Right kidney (tissue), 1 donor: ENCODE data around the gene ZFYVE28.

Source experiments
- DNase-seq: peaks from one replicate; pipeline ENCODE4 v3.0.0-alpha.2; 2016

The ZFYVE28 gene

DNA sequence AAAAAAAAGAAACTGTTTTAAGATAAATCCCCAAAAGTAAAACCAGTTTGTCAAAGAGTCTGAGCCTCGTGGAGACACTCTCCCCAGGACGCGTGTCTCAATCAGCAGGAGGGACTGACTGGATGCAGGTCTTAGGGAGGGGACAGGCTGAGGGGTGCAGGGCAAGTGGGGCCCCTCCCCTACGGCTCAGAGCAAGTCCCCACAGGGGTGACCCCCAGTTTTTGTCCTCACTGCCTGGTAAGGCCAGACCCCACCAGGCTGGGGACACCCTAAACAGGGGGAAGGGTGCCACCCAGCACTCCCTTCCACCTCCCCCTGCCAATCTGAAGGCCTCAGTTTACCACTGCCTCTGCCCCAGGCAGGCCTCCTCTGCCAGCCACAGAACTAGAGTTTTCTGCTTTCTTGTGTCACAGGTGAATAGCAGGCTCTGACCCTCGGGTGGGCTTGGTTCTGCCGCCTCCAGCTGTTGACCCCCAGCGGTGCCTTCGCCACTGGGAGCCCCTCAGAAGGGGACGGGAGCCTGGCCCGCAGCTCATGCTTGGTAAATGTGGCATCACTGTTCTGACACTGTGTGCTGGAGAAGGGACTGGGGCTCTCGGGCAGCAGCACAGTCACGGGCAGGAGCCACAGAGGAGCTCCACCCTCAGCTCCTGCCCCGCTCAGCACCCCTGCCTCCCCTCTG, 86.8 kb downstream of the ZFYVE28 start:
- DNase-seq: no peak

DNA sequence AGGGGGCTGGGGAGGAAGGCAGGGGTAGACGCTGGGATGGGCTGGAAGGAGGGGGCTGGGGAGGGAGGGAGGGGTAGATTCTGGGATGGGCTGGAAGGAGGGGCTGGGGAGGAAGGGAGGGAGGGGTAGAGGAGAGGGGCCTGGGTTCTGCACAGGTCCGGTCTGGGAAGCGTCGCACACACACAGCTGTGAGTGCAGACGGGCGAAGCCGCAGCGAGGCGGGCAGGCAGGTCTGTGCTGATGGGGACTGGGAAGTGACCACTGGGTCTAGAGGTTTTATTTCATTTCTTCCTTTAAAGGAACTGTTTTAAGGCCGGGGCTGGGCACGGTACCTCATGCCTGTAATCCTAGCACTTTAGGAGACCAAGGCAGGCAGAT, 87.4 kb downstream of the ZFYVE28 start:
- DNase-seq: no peak

DNA sequence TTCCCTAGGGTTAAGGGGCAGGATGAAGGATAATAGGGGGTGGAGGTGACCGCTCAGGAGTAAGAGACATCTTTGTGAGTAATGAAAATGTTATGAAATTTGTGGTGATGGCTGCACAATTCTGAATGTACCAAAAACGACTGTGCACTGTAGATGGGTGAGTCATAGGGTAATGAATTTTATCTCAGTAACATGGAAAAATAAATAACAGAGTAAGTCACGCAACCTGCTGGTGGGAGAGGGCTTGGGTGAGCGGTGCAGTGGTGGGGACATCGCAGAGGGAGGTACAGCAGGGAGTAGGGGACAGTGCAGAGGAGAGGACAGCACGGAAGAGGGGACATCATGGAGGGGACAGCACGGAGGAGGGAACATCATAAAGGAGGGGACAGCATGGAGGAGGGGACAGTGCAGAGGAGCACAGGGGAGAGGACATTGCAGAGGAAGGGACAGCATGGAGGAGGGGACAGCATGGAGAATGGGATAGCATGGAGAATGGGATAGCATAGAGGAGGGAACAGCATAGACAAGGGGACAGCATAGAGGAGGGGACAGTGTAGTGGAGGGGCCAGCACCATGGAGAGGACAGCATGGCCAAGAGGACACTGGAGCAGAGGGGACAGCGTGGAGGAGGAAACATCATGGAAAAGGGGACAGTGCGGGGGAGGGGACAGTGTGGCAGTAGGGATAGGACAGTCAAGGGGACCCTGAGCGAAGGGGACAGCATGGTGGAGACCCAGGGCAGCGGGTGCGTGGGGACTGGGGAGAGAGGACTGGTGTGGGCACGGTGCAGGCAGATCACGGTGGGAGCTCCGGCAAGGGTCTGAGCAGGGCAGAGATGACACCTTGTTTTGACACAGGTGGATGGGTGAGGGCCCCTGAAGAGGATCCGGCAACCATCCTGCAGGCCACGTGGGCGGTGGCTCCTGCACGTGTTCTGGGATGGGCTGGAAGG, 88.1 kb downstream of the ZFYVE28 start:
- no peak for DNase-seq

DNA sequence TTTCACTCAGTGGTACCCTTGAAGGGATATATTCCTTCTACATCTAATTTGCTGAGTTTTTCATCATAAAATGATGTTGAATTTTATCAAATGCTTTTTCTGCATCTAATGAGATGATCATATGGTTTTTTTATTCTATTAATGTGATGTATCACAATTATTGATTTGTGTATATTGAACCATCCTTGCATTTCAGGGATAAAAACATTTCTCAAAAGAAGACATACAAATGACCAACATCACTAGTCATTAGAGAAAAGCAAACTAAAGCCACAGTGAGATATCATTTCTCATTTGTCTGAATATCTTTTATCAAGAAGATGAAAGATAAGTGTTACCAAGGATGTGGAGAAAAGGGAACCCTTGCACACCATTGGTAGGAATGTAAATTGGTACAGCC, 90.9 kb downstream of the ZFYVE28 start:
- DNase-seq: no peak

DNA sequence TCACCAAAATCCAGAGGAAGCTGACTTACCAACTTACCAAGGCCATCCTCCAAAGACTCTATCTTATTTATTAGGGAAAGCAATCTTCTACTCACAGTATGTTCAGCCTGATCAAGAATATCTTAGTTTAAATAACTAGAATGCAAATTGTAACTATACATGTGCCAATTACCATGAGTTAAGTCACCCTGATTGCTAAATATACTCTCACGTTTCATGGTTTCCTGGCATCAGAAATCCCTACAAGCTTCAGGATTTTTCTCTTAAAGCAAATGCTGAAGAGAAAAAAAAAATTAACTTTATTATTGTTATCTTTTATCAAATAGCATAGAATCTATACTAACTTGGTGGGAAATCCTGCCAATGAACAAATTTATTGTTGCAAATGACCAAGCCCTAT, 93.6 kb downstream of the ZFYVE28 start:
- DNase-seq: no peak

DNA sequence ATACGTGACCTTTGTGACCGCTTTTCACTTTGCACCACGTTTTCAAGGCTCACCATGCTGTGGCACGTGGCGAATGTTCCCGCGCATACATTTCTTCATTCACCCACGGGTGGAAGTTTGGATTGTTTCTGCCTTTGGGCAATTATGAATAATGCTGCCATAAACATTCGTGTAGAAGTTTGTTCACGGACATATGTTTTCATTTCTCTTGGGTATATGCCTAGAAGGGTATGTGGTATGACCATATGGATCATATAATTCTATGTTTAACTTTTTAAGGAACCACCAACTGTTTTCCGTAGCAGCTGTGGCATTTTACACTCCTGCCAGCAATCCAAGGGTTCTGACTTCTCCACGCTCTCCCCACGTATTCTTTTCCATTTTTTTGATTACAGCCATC, 95.6 kb downstream of the ZFYVE28 start:
- DNase-seq: no peak

DNA sequence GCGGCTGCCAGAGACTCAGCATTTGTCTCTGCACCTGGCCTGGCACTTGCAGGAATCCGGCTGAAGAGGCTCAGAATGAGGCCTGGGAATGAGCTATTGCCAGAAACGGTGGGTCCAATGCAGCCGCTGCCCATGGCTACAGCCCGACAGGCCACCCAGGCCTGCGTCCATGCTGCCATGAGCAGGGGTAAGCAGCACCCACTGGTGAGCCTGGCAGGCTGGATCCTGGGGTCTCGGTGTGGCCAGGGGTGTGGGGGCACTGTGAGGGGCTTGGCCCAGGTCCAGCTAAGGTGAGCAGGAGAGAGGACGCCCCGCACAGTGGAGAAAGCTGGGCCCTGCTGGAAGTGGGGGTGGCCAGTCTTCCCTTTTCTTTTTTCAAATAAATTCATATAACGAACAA, 96.2 kb downstream of the ZFYVE28 start:
- no peak for DNase-seq

DNA sequence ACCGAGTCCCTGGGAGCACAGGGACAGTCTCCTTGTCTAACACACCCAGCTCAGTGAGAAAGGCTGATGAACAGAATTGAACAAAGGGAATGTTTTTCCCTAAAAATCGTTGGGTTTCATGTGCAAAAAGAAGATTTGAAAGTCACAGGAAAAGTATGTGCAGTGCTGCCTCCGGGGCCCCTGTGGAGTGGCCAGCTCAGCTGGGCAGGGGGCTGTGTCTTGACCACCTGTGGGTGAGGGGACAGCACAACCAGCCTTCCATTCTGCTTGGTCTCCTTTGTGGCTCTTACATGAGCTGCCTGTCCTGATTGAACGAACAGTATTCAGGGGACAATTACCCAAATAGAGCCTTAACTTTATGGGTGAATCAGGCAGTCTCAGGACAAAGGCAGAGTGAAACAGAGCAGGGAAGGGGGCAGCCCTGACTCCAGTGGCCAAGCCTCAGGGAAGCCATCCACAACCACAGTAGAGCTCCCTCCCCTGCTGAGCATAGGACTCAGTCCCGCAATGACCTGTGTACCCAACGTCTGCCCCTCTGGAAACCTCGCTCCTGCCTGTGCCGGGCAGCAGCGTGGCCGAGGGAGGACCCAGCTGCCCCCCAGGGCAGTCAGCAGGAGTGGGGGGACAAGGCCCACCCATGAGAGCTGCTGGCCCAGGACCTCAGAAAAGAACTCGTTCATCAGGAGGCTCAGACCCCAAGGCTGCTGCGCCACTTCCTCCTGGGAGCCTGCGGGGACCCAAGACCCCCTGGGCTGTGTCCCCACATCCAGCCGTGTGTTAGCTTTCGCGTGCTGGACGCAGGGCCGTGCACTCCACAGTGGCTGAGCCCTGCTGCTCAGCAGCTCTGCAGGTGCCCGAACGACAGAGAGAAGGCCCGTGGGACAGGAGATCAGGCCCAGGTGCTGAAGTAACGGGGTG, 96.9 kb downstream of the ZFYVE28 start:
- DNase-seq: no peak

DNA sequence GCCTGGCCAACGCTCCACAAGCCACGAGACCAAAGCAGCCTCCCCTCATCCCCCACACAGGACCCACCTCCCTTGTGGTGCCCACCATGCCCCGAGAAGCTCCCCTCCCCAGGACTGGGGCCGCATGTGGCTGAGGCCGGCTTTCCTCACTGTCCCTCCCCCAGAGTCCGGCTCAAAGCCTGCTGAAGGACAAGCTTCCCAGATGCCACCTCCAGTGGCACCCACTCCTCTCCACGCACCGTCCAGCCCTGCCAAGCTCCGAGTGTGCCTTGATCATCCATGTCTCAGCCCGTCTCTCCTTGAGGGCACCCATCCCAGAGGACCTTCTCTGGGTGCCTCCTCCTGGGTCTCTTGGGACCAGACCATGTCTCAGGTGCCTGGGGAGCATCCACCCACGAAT, 97.7 kb downstream of the ZFYVE28 start:
- DNase-seq: no peak

DNA sequence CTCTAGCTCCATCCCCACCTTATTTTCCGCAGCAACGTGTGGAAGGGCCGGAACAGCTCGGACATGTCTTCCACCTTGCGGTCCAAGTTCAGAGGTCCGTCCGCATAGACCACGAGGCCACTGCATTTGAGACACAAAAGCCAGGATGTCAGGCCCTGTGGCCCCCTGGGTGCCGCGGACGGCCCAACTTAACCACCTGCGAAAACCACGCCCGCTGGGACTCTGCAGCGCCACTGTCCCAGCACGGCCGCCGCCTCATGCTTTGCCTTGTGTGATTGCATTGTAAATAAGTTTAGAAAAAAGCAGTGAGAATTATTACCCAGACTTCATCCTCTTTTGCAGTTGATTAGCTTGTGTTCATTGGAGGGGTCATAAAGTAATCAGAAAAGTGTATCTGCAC, 98.3 kb downstream of the ZFYVE28 start:
- no peak for DNase-seq

DNA sequence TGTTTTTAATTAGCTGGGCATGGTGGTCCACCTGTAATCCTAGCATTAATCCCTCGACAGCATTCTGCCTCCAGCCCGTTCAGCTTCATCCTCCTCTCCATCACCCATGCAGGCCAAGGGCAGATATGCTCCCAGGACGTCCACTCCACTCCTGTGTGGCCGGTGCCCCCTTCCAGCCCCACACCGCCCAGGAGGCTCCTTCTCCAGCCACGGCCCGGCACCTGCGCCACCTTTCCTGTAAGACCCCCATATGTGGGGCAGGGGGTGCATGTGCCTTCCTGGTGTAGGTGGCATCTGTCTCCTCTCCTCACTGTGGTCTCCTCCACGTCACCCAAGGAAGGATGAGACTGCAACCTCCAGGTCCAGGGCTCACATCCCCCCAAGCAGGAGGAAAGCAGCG, 99.6 kb downstream of the ZFYVE28 start:
- no peak for DNase-seq

DNA sequence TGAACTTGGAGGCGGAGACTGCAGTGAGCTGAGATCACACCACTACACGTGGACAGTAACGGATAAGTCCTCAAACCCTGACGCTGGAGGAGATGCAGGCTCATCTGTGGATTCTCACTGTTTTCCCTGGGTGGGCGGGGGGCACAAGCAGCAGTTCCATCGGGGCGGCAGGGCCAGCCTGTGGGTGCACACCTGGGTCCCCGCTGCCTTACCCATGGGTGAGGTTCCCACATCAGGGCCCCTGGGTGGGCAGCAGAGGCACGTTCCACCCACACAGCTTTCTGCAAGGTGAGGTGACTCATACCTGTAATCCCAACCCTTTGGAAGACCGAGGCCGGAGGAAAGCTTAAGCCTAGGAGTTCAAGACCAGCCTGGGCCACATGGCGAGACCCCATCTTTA, 100.0 kb downstream of the ZFYVE28 start:
- DNase-seq: no peak

DNA sequence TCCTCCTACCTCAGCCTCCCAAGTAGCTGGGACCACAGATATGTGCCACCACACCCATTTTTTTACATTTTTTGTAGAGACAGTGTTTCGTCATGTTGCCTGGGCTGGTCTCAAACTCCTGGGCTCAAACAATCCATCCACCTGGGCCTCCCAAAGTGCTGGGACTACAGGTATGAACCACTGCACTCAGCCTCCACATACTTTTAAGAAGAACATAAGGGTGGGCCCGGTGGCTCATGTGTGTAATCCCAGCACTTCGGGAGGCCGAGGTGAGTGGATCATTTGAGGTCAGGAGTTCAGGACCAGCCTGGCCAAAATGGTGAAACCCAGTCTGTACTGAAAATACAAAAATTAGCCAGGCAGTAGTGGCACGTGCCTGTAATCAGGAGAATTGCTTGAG, 105.1 kb downstream of the ZFYVE28 start:
- no peak for DNase-seq

DNA sequence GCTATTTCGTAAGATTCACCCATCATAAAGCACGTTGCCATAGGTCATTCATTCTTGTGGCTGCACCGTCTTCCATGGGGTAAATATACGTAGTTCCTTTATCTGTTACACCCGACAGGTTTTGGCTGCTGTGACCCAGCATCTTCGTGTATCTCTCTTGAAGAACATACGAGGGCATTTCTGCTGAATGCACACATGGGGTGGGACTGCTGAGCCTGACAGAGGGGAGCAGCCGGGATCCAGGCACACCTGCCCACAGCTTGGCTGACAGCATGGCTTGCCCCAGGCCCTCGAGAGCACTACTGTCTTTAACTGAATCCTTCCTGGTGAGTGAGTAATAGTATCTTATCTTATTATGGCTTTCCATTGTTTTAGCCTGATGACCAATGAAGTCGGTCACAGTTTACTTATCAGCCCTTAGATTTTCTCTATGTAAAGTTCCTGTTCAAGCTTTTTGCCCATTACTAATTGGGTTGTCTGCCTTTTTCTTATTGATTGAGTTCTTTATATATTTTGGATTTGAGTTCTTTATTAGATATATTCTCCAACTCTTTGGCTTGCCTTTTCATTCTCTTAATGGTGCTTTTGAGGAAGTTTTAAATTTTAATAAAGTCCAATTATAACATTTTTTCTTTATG, 111.6 kb downstream of the ZFYVE28 start:
- no peak for DNase-seq

DNA sequence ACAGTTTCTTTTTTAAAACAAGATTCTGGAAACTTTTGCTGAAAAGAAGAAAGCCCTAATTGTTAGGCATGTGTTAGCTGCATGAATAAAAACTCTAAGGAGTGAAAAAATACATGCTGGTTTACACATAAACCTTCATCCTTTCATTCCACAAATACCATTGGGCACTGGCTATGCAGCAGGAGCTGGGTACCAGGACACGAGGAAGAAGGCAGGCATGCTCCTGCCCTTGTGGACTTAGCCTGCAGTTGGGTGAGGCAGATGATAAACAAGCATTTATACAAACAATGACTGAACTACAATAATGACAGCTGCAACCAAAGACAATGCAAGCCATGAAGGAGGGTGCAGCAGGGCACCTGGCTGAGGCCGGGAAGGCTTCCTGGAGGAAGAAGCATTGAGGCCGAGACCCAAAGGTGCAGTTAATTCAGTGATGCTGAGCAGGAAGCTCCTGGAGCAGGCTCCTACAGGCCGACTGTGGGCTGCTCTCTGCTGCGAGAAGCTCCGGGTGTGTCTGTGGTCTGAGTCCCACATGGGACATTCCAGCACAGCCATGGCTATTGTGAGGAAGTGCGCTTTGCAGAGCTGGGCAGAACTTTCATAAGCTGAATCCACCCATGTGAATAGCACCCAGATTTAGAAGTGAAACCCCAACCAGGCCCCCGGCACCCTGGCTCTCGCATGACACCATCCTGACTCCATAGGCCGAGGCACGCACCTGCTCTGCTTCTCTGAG, 112.5 kb downstream of the ZFYVE28 start:
- DNase-seq: no peak

DNA sequence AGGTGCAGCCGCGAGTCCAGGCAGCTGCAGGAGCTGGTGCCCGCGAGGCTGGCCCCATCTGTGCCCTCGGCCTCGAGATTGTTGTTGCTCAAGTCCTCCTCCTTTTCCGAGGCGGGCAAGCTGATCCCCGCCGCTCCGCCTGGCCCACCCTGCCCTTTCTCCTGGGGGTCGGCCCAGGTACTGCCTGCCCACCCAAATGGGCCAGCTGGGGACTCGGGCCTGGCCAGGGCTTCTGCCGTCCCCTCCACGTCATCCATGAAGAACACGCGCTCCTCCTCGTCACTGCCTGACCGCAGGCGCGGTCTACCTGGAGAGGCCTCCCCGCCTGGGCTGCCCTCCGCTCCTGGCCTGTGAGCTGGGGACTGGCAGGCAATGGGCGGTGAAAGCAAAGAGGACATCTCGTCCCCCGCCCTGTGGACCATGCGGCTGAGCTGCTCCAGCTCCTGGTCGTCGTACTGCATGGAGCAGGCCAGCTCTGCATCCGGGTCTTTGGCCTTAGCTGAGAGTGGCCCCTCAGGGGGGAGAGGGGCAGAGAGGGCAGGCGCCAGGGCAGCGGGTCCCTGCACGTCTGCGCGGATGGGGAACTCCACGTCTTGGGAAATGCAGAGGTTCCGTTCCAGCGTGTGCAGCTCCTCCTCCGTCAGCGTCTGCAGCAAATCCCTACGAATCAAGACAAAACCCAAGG, 113.4 kb downstream of the ZFYVE28 start:
- no peak for DNase-seq

DNA sequence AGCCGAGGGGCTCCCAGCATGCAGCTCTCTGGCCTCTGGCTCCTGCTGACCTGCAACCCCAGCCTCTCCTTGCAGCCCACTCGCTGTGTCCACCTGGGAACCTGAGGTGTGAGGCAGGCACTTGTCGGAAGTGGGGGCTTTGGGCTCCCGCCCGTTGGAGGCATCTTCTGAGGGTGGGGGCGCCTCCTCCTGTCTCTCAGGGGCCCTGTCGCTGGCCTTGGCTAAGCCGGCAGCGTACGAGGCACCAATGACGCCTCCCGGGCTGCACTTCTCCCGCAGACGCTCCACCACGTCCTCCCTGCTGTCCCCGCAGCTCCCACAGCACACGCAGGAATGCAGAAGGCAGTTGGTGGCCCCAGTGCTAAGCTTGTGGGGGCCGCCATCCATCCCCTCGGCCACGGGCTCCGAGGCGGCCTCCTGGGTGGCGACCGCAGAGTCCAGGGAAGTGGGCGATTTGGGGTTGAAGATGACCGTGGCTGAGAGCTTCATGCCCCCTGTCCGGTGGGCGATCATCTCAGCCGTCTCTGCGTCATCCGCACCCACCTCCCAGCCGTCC, 114.0 kb downstream of the ZFYVE28 start:
- no peak for DNase-seq

DNA sequence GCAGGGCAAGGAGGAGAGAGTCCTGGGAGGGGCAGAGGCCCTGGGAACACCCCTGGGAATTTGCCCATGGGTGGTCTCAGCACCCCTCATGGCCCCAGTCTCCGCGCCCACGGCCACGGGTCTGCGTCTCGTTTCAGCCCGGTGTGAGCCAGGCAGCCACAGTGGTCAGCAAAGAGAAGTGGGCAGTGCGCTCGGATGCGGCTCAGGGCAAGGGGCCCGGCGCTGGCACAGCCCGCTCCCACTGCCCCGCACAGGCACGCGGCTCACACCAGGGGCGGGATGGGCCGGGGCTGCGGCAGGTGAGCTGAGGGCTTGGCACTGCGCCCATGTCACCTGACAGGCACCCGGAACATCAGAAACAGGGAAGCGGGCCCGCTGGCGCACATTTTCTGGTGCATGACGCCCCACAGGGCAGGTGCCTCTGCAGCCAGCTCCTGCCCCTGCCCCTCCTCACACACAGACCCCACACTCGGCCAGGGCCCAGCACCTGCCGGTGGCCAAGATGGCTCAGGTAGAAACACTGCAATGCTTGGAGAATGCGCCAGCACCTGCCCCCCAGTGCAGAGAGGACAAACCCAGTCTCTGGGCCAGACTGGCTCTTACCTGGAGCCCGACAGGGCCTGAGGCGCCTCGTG, 114.6 kb downstream of the ZFYVE28 start:
- DNase-seq: no peak

DNA sequence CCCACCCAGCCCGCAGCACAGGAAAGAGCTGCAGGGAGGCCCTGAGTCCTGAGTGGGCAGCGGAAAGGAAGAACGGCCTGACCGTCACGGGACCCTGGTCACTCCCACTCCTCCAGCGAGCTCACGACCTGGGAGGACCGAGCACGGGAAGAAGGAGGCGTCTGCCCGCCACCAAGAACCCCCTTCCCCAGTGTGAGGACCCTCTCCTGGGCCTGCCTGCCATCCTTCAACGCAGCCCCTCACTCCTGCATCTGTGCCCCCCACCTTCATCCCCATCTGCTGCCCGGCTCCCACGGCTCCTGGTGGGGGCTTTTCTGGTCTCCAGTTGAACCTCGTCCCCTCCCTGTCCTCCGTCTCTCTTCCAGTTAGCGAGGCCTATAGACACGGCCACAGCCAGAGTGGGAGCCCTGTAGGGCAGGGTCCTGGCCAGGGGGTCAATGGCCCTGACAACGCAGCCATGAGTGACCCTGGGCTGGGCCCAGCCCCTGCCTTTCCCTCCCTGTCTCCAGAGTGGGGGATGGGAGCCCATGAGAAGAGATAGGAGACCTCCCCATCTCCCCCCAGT, 115.2 kb downstream of the ZFYVE28 start:
- DNase-seq: no peak
